GM12865 (cell line): ENCODE measurements around the gene MRAS.

Experiments
- DNase-seq: peaks from one replicate; pipeline ENCODE4 v3.0.0; 2010; ENCODE audit warnings: low read depth
- H3K4me3 ChIP-seq: 2 replicates; pipeline ENCODE4 v1.5.1; 2011; ENCODE audit warnings: mild to moderate bottlenecking, low read depth, low read length, control low read depth
- CTCF ChIP-seq: IDR thresholded peaks from 2 replicates; pipeline ENCODE4 v1.5.1; 2011; ENCODE audit warnings: low read length, control low read depth, low read depth, inconsistent platforms; ENCODE audit not compliant: insufficient read depth; ENCODE audit errors: missing control alignments

Gene MRAS

GRCh38 chr3:138395865-138396751 is 47.7 kb downstream of the MRAS start:
- TF ChIP-seq CTCF: no peak
- H3K4me3 ChIP-seq: no peak overlapping the region
- no peak for DNase-seq

GRCh38 chr3:138396752-138397410 is 48.5 kb downstream of the MRAS start:
- DNase-seq: no peak
- TF ChIP-seq CTCF: no peak
- no peak overlapping the region for H3K4me3 ChIP-seq

- no peak for DNase-seq
- H3K4me3 ChIP-seq: no peak overlapping the region
- TF ChIP-seq CTCF: no peak
These were observed 49.6 kb downstream of the MRAS start for GRCh38 chr3:138397983-138398382.

- H3K4me3 ChIP-seq: no peak overlapping the region
- DNase-seq: no peak
- no peak for TF ChIP-seq CTCF
These were observed 50.6 kb downstream of the MRAS start for GRCh38 chr3:138398791-138399575.

GRCh38 chr3:138399766-138400165 is 51.4 kb downstream of the MRAS start:
- DNase-seq: no peak
- TF ChIP-seq CTCF: no peak
- no peak overlapping the region for H3K4me3 ChIP-seq

GRCh38 chr3:138400651-138401070 is 52.3 kb downstream of the MRAS start:
- no peak for DNase-seq
- TF ChIP-seq CTCF: no peak
- no peak overlapping the region for H3K4me3 ChIP-seq
